ENCODE data around the gene PFN3.

The PFN3 gene

GRCh38 chr5:177403792-177404640, 3.6 kb upstream of the PFN3 start:
- peak; percentile 96 for DNase-seq (ENCODE audit: low spot score)
- peak; percentile 82 for TF ChIP-seq CTCF (IDR thresholded peaks at IDR 0.05; ENCODE audit: extremely low read depth, missing control alignments)

- DNase-seq (ENCODE audit: low spot score): peak; percentile 76
- no peak for TF ChIP-seq CTCF (IDR thresholded peaks at IDR 0.05; ENCODE audit: extremely low read depth, missing control alignments)
Measured at GRCh38 chr5:177403102-177403791, 2.8 kb upstream of the PFN3 start.

- peak; percentile 85 for DNase-seq (ENCODE audit: low spot score)
- peak; percentile 59 for TF ChIP-seq CTCF (IDR thresholded peaks at IDR 0.05; ENCODE audit: extremely low read depth, missing control alignments)
Measured at GRCh38 chr5:177402271-177403043, 2.0 kb upstream of the PFN3 start.

GRCh38 chr5:177397875-177398390, 2.5 kb downstream of the PFN3 start:
- no peak for TF ChIP-seq CTCF (IDR thresholded peaks at IDR 0.05; ENCODE audit: extremely low read depth, missing control alignments)
- no peak for DNase-seq (ENCODE audit: low spot score)

GRCh38 chr5:177396807-177397206, 3.7 kb downstream of the PFN3 start:
- TF ChIP-seq CTCF (IDR thresholded peaks at IDR 0.05; ENCODE audit: extremely low read depth, missing control alignments): no peak

GRCh38 chr5:177396078-177396477, 4.4 kb downstream of the PFN3 start:
- no peak for DNase-seq (ENCODE audit: low spot score)
- no peak for TF ChIP-seq CTCF (IDR thresholded peaks at IDR 0.05; ENCODE audit: extremely low read depth, missing control alignments)

More at GRCh38 chr5:177396807-177397206, 3.7 kb downstream of the PFN3 start:
- no peak for DNase-seq (ENCODE audit: low spot score)
